Activated CD8-positive, alpha-beta T cell treated with anti-CD3 and anti-CD28 coated beads for 36 hours (primary cell): ENCODE results near the gene SIN3B. TPM values are rescaled to one million over a fixed set of nuclear protein-coding genes. Genes with fewer than 3 reads are reported as not detected.
"Not testable (repeated sequence)": the region's sequence is repeated elsewhere in the genome, so short reads cannot be mapped to it uniquely, and the experiment has no call there.

Experiments
- ATAC-seq: fragments of 200-7000 bp; cut with Tn5 transposase; one replicate; pipeline ENCODE4 v1.10.0; 2021; ENCODE audit warnings: mild to moderate bottlenecking, moderate library complexity
- CTCF ChIA-PET: fragments of 350-600 bp; sonication (Branson Sonifier 250); formaldehyde crosslinking; loops from one replicate; lab custom pipeline; 2021; ENCODE audit warnings: antibody characterized with exemption; lab: Charles Lee
- POLR2A ChIA-PET: fragments of 350-600 bp; sonication (Branson Sonifier 250); formaldehyde crosslinking; loops from one replicate; lab custom pipeline; 2021; ENCODE audit warnings: antibody characterized with exemption; lab: Charles Lee
- DNase-seq: peaks from one replicate; pipeline ENCODE4 v3.0.0-alpha.2; 2020
- H3K27ac Mint-ChIP-seq: one replicate; pipeline ENCODE4 v1.8.0; 2021; ENCODE audit warnings: mild to moderate bottlenecking, mixed read lengths
- H3K27me3 Mint-ChIP-seq: one replicate; pipeline ENCODE4 v1.8.0; 2021; ENCODE audit warnings: mixed read lengths
- H3K36me3 Mint-ChIP-seq: one replicate; pipeline ENCODE4 v1.8.0; 2021; ENCODE audit warnings: low read depth, mixed read lengths
- H3K4me1 Mint-ChIP-seq: one replicate; pipeline ENCODE4 v1.8.0; 2021; ENCODE audit warnings: low read depth, mixed read lengths
- H3K4me3 Mint-ChIP-seq: one replicate; pipeline ENCODE4 v1.8.0; 2021; ENCODE audit warnings: mild to moderate bottlenecking, moderate library complexity, mixed read lengths
- H3K9me3 Mint-ChIP-seq: one replicate; pipeline ENCODE4 v1.8.0; 2021; ENCODE audit warnings: mixed read lengths
- intact Hi-C: fragments of 100-400 bp; cut with micrococcal nuclease; formaldehyde crosslinking; loops from one replicate; pipeline ENCODE4 v1.10.0; 2022
- total RNA-seq, 2 experiments: library from RNA; stranded (reverse); gene quantifications; one replicate each; pipeline ENCODE4 v1.2.3, GENCODE V29; 2021
- TF ChIP-seq, protein P1 (sequence below): fragments of 200-600 bp; IDR thresholded peaks from one replicate; pipeline ENCODE4 v1.8.0; 2022; ENCODE audit warnings: antibody characterized with exemption, mild to moderate bottlenecking

SIN3B gene
- total RNA-seq, 2 experiments from 2014 or later, result 27.6 to 31.6 TPM

DNA sequence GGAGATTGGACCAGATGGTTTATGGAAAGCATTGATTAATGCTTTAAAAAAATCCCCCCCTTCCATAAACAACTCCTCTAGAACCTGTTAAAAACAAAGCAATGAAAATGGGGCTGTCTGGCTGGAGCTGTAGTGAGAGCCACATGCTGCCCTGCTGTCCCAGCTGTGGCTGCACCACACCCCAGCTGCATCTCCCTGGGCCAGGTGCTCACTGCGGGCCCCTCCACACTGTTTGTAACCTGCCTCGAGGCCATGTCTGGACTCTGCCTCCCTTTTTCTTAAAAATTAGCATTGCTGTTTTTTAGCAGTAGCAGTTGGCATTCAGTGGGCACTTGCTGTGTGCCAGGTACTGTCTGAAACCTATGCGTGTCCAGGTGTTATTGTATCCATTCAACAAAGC lies 44.4 kb downstream of the SIN3B start:
- POLR2A ChIA-PET, result no interaction called here
- H3K4me1 Mint-ChIP-seq, result peaks cover 16% of the 10 kb centered on the region
- peaks cover 6% of the 10 kb centered on the region for H3K9me3 Mint-ChIP-seq
- H3K36me3 Mint-ChIP-seq, result peaks cover 33% of the 10 kb centered on the region
- ATAC-seq (no peak), DNase-seq (no peak)
- no peaks in the 10 kb centered on the region for H3K27me3 Mint-ChIP-seq
- H3K4me3 Mint-ChIP-seq, result no peak overlapping the region
- CTCF ChIA-PET, result no interaction called here
- TF ChIP-seq, protein P1, sequence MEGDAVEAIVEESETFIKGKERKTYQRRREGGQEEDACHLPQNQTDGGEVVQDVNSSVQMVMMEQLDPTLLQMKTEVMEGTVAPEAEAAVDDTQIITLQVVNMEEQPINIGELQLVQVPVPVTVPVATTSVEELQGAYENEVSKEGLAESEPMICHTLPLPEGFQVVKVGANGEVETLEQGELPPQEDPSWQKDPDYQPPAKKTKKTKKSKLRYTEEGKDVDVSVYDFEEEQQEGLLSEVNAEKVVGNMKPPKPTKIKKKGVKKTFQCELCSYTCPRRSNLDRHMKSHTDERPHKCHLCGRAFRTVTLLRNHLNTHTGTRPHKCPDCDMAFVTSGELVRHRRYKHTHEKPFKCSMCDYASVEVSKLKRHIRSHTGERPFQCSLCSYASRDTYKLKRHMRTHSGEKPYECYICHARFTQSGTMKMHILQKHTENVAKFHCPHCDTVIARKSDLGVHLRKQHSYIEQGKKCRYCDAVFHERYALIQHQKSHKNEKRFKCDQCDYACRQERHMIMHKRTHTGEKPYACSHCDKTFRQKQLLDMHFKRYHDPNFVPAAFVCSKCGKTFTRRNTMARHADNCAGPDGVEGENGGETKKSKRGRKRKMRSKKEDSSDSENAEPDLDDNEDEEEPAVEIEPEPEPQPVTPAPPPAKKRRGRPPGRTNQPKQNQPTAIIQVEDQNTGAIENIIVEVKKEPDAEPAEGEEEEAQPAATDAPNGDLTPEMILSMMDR, result no peak
- peak overlapping the region; percentile 83 for H3K27ac Mint-ChIP-seq
- intact Hi-C loops, result no loop called here

DNA sequence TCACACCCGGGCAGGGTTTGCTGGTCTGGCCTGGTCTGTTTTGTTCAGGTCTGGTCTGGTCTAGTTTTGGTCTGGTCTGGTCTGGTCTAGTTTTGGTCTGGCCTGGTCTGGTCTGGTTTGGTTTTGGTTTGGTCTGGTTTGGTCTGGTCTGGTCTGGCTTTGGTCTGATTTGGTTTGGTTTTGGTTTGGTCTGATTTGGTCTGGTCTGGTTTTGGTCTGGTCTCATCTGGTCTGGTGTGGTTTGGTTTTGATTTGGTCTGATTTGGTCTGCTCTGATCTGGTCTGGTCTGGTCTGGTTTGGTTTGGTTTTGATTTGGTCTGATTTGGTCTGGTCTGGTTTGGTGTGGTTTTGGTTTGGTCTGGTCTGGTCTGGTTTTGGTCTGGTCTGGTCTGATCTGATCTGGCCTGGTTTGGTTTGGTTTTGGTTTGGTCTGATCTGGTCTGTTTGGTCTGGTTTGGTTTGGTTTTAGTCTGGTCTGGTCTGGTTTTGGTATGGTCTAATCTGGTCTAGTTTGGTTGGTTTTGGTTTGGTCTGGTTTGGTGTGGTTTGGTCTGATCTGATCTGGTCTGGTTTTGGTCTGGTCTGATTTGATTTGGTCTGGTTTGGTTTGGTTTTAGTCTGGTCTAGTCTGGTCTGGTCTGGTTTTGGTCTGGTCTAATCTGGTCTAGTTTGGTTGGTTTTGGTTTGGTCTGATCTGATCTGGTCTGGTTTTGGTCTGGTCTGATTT lies 45.2 kb downstream of the SIN3B start:
- CTCF ChIA-PET, result no interaction called here
- POLR2A ChIA-PET, result no interaction called here
- TF ChIP-seq, protein P1, result no peak
- no peak for DNase-seq
- Mint-ChIP-seq H3K4me1 (peaks cover 16% of the 10 kb centered on the region), H3K4me3 (no peak overlapping the region), H3K9me3 (peaks cover 6% of the 10 kb centered on the region), H3K27me3 (no peaks in the 10 kb centered on the region), H3K36me3 (peaks cover 40% of the 10 kb centered on the region), H3K27ac (peak overlapping the region; percentile 83)
- no peak for ATAC-seq
- intact Hi-C loops, result no loop called here

DNA sequence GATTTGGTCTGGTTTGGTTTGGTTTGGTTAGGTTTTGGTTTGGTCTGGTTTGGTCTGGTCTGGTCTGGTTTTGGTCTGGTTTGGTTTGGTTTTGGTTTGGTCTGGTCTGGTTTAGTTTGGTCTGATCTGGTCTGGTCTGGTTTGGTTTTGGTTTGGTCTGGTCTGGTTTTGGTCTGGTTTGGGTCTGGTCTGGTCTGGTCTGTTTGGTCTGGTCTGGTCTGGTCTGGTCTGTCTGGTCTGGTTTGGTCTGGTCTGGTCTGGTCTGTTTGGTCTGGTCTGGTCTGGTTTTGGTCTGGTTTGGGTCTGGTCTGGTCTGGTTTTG lies 45.7 kb downstream of the SIN3B start:
- POLR2A ChIA-PET, CTCF ChIA-PET, H3K9me3 Mint-ChIP-seq, DNase-seq, ATAC-seq, intact Hi-C loops, H3K4me3 Mint-ChIP-seq, H3K27me3 Mint-ChIP-seq: not testable (repeated sequence)
- peaks cover 45% of the 10 kb centered on the region for H3K36me3 Mint-ChIP-seq
- H3K4me1 Mint-ChIP-seq, result peaks cover 16% of the 10 kb centered on the region
- peak overlapping the region; percentile 83 for H3K27ac Mint-ChIP-seq

DNA sequence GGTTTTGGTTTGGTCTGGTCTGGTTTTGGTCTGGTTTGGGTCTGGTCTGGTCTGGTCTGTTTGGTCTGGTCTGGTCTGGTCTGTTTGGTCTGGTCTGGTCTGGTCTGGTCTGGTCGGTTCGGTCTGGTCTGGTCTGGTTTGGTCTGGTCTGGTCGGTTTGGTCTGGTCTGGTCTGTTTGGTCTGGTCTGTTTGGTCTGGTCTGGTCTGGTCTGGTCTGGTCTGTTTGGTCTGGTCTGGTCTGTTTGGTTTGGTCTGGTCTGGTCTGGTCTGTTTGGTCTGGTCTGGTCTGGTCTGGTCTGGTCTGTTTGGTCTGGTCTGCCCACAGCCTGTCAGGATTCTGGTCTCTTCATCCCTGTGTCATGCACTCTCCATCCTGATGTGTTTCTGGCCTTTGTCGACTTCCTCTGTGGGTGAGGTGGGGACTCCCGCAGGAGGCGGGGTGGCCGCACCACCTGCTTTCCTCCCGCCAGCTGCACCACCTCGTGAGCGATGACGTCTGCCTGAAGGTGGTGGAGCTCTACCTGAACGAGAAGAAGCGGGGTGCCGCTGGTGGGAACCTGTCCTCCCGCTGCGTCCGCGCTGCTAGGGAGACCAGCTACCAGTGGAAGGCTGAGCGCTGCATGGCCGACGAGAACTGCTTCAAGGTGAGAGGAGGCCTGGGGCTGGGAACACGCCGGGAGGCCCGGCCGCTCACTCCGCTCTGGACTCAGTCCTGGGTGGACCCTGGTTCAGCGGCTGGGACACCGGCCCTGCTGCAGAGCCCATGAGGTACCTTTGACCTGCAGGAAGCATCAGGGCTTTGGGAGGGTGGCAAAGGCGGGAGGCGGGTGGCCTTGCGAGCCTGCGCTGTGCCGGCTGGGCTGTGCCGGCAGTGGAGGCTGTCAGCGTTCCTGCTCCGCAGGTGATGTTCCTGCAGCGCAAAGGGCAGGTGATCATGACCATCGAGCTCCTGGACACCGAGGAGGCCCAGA lies 46.7 kb downstream of the SIN3B start:
- no peak for ATAC-seq
- no peaks in the 10 kb centered on the region for H3K27me3 Mint-ChIP-seq
- peaks cover 16% of the 10 kb centered on the region for H3K4me1 Mint-ChIP-seq
- TF ChIP-seq, protein P1, result no peak
- CTCF ChIA-PET, result no interaction called here
- peaks cover 12% of the 10 kb centered on the region for H3K9me3 Mint-ChIP-seq
- H3K27ac Mint-ChIP-seq, result peak overlapping the region; percentile 59
- intact Hi-C loops, result no loop called here
- H3K36me3 Mint-ChIP-seq, result peaks cover 52% of the 10 kb centered on the region
- DNase-seq, result peak; percentile 26
- POLR2A ChIA-PET, result no interaction called here
- no peak overlapping the region for H3K4me3 Mint-ChIP-seq

DNA sequence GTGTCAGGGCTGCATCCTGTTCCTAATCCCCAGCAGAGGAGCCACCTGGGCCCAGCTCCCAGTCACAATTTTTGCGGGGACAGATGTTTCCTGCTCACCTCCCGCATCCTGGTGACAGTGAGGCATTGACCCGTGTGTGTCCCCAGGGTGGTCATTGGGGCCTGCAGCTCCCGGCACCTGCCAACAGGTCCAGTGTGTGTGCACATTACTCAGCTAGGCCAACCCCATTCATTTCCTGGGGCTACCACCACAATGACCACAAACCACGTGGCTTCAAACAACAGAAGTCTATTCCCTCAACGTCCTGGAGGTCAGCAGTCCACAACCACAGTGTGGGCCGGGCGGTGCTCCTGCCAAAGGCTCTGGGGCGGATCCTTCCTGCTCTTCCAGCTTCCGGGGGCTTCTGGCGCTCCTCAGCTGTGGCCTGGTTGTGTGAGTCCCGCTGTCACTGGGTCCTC lies 47.7 kb downstream of the SIN3B start:
- CTCF ChIA-PET, result no interaction called here
- peaks cover 49% of the 10 kb centered on the region for H3K36me3 Mint-ChIP-seq
- peaks cover 18% of the 10 kb centered on the region for H3K9me3 Mint-ChIP-seq
- H3K4me3 Mint-ChIP-seq, result no peak overlapping the region
- POLR2A ChIA-PET, result no interaction called here
- H3K27me3 Mint-ChIP-seq, result no peaks in the 10 kb centered on the region
- intact Hi-C loops, result no loop called here
- ATAC-seq, result no peak
- H3K4me1 Mint-ChIP-seq, result peaks cover 16% of the 10 kb centered on the region
- DNase-seq, result no peak
- H3K27ac Mint-ChIP-seq, result no peak overlapping the region
- TF ChIP-seq, protein P1, result no peak
